Measurements from ENCODE around the gene PPM1A.

The PPM1A gene

DNA sequence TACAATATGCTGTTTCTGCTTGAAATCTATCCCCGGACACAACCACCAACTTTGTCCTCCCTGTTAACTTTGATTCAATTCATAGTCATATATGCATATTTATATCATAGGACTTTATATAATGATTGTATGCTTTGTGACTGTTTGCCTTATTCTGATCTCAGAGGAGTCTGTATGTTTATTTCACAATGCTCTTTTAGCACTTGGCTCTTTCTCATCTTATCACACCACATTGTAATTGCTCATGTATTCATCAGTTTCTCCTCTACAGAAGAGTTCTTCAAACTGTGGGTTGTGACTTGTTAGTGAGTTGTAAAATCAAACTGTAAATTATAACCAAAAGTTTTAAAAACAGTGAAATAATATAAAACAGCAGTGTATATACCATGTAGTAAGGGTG lies 21.7 kb upstream of the PPM1A start:
- no peak for DNase-seq (ENCODE audit: low read depth)

DNA sequence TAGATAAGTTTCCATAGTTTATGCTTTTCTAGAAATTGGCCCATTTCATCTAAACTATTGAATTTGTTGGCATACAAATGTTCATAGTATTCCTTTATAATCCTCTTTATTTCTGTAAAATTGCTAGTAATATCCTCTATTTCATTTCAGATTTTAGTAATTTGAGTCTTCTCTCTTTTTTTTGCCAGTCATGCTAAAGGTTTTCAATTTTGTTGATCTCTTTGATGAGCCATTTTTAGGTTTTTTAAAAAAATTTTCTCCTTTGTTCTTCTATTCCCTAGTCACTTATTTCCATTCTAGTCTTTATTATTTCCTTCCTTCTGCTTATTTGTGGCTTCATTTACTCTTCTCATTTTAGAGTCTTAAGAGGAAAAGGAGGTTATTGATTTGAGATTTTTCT lies 19.4 kb upstream of the PPM1A start:
- DNase-seq (ENCODE audit: low read depth) = no peak

DNA sequence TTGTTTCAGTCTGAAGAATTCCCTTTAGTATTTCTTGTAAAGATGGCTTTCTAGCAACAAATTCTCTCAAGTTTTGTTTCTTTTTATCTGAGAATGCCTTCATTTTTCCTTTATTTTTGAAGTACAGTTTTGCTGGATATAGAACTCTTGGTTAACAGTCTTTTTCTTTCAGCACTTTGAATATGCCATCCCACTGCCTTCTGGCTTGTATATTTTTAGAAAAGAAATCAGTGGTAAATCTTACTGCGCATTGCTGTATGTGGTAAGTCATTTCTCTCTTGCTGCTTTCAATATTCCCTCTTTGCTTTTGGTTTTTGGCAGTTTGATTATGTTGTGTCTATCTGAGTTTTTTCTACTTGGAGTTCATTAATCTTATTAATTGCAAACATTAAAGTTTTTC lies 16.8 kb upstream of the PPM1A start:
- DNase-seq (ENCODE audit: low read depth) = no peak

DNA sequence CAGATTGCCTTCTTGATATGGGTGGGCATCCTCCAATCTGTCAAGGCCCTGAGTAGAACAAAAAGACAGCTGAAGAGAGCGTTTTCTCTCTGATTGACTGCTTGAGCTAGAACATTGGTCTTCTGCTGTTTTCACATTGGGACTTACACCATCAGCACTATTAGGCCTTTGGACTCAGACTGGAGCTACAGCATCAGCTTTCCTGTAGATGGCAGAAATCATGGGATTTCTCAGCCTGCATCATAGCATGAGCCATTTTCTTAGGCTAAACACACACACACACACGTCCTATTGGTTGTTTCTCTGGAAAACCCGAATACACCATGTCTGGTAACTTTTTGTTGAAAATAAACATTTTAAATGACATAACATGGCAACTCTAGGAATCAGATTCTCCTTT lies 15.8 kb upstream of the PPM1A start:
- DNase-seq (ENCODE audit: low read depth) = no peak

DNA sequence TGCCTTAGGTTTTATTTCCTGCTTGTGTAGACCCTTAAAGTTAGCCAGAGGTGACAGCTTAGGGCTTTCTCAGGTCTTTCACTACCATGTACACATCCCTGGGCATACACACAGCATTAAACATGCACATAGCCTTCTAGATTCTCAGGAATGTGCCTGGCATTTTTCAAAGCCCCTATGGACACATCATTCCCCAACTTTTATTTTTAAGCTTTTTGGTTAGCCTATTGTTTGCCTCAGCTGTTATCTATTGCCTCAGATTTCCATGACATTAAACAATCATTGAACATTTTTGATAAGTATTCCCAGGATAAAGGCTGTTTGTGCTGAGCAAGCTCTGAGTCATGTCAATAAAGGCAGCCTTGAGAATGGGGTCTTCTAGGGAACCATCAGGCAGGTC lies 15.1 kb upstream of the PPM1A start:
- no peak for DNase-seq (ENCODE audit: low read depth)

DNA sequence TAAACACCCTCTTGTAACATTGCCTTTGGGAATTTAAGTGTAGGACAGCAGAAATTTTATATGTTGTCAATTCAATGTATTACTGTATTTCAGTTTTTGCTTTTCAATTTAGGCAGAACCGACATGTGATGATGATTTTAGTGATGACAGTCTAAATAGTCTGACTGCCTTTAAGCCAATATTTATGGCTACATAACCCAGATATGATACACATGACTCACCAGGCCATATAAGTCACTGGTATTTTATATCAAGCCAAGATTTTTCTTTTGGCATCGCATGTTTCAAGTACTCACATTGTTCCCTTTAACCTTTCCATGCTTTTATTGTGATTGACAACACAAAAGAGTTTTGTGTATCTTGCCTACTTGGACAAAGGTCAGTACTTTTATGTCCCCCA lies 13.6 kb upstream of the PPM1A start:
- DNase-seq (ENCODE audit: low read depth) = peak; percentile 47

DNA sequence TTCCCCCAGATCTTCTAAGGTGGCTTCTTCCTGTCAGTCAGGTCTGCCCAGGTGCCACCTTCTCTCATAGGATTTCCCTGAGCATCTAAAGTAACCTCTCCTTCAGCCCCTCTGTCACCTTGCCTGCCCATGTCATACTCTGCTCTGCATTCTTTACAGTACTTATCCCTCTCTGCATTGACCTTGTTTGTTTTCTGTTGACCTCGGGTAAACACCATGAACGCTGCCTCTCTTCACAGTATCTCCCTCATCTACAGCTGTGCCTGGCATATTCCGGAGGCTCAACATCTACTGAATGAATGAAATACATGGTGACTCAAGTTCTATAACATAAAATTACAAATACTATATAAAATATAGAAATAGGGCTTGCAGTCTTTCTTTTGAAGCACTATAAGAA lies 10.1 kb upstream of the PPM1A start:
- DNase-seq (ENCODE audit: low read depth) = no peak

DNA sequence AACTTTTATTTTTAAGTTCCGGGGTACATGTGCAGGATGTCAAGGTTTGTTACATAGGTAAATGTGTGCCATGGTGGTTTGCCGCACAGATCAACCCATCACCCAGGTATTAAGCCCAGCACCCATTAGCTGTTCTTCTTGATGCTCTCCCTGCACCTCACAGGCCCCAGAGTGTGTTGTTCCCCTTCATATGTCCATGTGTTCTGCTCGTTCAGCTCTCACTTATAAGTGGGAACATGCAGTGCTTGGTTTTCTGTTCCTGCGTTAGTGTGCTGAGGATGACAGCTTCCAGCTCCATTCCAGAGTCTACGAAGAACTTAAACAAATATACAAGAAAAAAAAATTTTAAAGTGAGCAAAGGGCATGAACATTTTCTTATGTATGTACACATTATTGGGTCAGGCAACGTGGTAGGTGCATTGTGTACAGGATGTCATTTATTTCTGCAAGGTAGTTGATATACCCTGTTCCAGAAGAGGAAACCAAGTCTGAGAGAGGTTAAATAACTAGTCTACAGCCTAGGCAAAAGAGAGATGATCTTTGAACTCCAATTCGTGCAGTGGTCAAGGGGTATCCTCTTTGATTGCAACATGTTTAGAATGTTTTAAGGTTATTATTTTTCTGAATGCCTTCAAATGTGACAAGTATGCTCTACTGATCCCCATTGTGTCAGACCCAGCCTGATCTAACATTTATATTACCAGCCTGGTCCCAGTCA lies 8.7 kb upstream of the PPM1A start:
- DNase-seq (ENCODE audit: low read depth) = no peak

DNA sequence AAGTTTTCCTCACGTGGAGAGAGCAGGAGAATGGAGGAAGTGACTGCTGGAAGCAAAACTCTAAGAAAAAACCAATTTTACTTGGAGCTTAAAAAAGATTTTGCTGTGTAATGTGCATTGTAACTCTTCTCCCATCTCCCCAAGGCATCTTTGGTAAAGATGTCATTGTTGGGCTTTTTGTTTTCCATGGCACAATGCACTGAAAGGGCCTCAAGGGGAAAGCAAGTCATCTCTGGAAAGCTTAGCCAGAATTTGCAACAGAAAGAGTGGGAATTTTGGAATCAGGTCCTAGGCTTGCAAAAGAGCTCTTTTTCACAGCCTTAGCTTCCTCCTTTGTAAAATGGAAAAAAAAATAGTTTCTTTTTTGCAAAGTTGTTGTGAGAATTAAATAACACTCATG lies 7.9 kb upstream of the PPM1A start:
- no peak for DNase-seq (ENCODE audit: low read depth)

DNA sequence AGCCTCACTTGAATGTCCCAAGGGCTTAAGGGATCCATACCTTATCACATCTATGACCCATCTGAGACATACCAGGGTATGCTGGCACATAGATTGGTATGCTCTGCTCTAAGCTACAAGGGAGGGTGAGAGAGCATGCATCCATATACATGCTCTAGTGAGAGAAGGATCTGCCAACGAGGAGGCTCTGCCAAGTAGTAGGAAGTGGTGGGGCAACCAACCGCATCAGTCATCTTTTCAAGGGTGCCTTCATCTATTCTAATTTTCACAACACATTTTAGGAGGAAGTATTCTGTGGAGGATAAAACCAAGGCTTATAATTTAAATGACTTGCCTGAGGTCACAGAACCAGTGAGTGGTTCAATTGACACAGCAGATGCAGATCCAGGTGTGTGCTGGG lies 6.6 kb upstream of the PPM1A start:
- no peak for DNase-seq (ENCODE audit: low read depth)

DNA sequence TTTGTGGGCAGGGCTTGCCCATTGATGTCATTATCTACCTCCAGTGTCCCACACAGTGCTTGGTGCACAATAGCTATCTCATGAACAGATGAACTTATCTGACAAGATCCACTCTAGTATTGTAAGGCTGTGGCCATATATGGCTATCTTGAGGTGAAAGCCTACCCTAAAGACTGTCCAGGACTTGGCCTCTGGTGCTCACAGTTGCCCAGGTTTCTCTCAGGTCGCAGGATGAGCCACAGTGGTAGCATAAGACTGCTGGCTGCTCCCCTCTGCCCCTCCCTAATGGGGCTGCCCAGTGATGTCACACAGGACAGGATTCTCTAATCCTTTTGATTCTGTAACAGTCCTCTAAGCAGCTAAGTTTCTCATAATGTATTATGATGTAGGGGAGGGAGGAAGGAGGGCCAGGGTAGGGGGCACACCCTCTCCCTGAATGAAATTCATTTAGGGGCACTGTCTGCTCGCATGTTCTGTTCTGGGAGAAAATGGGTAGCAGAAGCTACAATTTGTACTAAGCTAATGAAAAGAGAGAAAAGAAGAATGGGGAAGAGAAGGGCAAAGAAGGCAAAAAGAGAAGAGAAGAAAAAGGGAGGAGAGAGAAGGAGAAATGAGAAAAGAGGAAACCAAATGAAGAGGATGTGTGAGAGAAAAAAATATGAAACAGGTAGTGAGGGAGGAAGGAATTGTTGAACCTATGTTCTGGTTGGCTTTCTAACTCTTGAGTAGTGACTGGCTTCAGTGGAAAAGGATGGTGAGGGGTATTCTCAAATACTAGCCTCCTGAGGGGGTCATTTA lies 3.4 kb upstream of the PPM1A start:
- DNase-seq (ENCODE audit: low read depth) = no peak

DNA sequence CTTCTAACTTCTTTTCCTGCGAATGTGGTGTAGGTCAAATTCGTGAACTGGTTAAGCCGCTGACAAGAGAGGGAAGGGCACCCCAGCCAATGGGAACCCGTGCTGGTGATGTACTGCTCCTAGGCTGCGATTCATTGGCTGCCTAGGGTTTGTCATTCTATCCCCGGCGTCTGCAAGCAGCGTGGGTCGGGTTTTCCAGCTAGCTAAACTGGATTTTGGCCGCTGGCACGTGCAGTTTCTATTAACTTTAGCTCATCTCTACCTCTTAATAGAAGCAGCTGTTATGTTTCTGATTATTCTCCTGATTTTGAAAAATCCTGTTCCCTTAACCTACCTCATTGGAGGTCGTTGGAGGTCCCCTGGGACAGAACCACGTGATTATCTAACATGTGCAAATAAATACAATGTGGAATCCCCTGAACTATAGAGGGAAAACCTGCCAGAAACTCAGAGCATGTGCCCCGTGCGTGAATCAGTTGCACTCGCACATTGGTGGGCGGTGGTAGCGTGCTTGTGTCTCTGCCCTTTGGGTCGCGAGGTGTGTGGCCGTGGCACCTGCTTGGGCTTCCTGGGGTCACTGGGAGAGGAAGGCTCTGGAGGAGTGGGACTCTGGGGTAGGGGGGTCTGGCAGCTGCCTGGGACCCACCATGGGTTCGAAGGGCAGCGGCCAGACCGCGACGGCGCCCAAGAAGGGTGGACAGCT lies 876 bp upstream of the PPM1A start:
- DNase-seq (ENCODE audit: low read depth) = peak; percentile 97

DNA sequence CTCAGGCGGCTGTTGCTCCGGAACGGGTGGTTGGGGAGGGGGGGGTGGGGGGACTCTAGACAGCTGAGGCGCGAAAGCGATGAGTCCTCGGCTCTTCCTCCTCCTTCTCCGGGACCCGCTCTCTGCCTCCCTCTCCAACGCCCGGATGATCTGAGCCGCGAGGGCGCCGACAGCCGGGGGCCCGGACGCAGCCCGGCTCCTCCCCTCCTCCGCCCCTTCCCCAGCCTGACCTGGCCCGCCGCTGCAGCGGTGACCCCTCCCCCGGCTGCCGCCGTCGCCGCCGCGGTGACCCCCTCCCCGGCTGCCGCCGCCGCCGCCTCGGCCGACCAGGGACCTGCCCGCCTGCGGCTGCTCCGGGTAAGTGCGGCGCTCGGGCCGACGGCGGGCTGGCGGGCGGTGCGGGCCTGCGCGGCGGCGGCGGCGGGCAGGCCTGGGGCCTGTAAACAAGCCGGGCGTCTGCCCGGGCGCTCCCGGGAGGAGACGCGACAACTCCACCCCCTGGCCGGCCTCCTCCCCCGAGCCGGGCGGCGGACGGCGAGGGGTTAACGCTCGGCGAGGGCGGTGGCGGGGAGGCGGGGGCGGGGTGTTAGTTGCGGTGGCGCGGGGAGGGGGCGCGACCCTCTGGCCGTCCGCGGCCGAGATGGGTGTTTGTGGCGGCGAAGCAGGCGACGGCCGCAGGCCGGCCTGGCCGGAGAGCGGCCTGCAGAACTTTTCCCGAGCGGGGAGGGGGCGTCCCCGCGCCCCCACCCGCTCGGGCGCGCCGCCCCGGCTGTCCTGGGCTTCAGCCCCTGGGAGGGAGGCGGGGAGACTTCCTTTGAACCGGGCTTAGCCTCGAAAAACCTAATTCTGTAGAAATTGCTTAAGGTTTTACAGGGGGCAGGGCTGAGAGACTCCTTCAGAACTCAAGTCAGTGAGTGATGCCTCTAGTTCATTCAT lies 568 bp downstream of the PPM1A start:
- DNase-seq (ENCODE audit: low read depth) = peak; percentile 67

DNA sequence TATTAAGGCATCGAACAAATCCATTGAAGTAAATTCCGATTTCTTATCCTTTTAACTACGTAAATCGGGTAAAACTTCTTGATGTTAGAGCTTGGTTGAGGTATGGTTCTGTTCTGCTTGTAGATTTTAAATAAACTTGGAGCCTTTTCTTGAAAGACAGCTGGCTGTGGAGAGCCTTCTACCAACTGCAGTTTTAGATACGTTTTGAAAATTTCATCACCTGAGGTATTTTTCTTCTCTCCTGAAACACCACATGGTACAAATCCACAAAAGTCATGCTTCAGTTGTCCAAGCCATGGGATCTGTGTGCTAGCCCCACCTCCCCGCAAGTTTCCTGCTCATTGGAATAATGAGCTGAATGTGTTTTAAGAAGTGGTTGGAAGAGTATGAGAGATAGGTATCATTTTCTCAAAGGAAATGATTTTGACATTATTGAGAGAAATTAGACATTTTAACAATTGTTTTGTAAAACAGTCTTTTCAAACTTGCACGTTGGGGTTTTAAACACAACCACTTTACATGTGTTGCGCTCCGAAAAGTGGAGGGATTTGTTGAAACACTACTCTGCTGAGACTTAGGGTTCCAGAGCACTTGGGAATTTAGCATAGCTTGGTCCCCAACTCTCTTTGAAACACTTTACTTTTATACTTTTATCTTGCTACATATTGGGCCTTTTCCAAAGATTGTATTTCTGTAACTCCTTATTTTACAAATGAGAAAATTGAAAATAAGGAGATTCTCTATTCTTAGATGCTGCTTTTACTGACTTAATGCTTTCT lies 1.4 kb downstream of the PPM1A start:
- no peak for DNase-seq (ENCODE audit: low read depth)

DNA sequence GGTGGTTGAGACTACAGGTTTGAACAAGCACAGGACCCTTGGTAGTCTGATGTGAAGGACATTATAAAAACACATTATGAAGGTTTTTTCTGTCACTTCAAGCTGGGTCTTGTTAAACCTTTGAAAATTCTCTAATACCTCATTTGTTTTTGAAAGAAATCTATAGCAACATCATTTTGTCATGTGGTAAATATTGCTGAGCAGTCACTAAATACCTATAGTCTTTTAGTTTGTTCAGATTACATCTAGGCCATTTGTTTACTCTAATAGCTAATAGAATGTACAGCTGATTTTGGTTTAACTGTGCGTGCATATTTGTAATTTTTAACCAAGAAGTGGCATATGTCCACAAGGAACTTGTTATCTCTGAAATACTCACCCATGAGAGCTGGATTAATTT lies 2.9 kb downstream of the PPM1A start:
- no peak for DNase-seq (ENCODE audit: low read depth)

DNA sequence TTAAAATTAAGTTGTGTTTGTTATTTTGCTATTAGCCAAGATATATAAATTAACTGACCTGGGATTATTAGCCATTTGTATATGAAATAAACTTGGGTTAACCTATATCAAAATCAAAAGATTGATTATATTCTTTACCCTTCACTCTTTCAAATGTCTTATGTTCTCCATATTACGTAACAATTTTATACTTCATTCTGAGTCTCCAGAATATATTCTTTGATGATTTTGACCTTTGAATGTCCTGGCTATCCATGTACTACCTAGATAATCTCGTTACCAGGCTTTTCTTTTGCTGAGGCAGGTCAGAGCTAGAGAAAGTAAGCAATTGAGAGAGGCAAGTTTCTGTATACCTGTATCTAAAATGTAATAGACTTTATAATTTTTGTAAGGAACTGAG lies 3.6 kb downstream of the PPM1A start:
- DNase-seq (ENCODE audit: low read depth) = no peak

DNA sequence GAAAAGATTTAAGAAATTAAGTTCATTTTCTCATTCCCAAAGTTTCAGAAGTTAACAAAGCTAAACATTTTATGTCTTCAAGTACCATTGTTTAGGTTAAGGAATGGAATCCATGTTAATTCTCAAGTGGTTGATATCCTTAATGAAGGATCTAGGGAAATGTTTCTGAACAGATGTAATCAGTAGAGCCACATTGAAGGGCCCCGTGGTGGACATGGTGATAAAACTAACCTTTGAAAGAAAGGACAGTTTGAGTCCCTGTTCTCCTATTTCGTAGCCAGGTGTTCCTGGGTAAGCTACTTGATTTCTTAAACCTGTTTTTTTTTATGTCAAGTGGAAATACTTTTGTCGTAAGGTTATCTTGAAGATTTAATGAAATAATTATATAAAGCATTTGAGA lies 4.6 kb downstream of the PPM1A start:
- no peak for DNase-seq (ENCODE audit: low read depth)

DNA sequence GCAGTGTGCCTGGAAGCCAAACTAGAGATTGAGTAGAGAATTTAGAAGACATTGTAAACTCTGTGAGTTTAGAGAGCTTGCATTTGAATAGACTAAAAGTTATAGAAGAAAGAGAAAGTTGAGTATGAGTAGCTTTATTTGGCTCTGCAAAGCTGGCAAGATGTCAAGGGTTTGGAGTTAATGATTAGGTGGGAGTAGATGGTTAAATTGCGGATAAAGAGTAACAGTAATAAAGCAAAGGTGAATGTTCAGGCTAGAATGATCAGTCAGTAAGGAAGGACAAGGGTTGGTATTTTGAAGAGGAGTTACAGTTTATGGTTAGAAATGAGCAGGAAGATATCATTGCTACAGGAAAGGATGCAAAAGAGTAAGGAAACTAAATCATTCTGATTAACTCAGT lies 5.2 kb downstream of the PPM1A start:
- no peak for DNase-seq (ENCODE audit: low read depth)

DNA sequence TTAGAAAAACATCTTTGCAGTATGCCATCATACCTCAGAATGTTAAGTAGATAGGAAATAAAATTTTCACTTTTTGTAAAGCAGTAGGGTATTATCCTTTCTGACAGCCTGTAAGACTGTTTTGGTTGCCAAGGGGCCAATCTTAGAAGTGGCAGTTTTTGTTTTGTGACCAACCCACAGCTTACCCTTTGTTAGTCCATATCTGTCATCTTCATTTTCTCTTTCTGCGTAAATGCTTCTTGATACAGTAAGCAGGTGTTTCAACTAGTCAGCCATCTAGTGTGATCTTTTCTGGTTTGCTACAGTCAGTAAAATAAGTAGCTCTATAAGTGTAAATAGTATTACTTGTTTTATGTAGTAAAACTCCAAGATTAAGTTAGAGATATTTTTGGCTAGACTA lies 8.8 kb downstream of the PPM1A start:
- no peak for DNase-seq (ENCODE audit: low read depth)

DNA sequence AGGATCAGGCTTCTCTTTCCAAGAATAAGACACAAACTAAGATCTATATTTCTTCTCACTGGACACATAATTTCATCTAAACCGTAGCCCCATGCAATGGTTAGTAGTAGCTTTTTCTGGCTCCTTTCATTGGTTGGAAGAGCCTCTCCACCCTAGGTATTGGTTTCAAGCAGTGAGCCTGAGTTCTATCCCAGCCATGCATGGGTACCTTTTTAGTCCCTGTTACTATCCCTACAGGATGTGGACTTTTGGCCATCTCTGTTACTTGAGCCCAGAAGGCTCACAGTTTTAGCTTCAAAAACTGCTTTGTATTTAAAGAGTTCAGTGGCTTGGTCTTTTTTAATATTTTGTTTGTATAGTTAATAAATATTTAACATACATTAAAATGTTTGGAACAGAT lies 16.1 kb downstream of the PPM1A start:
- DNase-seq (ENCODE audit: low read depth) = no peak
